ENCODE results near the gene C1orf210.

The C1orf210 gene

GRCh38 chr1:43273708-43274107 is 11.7 kb downstream of the C1orf210 start:
- DNase-seq (ENCODE audit: low read depth), result no peak

- DNase-seq (ENCODE audit: low read depth), result no peak
Observed at GRCh38 chr1:43272576-43273571, 12.5 kb downstream of the C1orf210 start.

- DNase-seq (ENCODE audit: low read depth), result no peak
Observed at GRCh38 chr1:43272161-43272560, 13.2 kb downstream of the C1orf210 start.

GRCh38 chr1:43271186-43272118 is 13.9 kb downstream of the C1orf210 start:
- no peak for DNase-seq (ENCODE audit: low read depth)

- no peak for DNase-seq (ENCODE audit: low read depth)
Observed at GRCh38 chr1:43270421-43271095, 14.8 kb downstream of the C1orf210 start.

- DNase-seq (ENCODE audit: low read depth), result no peak
Observed at GRCh38 chr1:43269627-43270375, 15.6 kb downstream of the C1orf210 start, which contains the start of gene TMEM125. TMEM125 (plus strand) TSS chr1:43269983; CDS start chr1:43272723, 2,740 bp downstream.

- no peak for DNase-seq (ENCODE audit: low read depth)
Observed at GRCh38 chr1:43267818-43268425, 17.5 kb downstream of the C1orf210 start.

GRCh38 chr1:43267291-43267805 is 18.0 kb downstream of the C1orf210 start:
- DNase-seq (ENCODE audit: low read depth), result no peak

GRCh38 chr1:43266881-43267280 is 18.5 kb downstream of the C1orf210 start:
- DNase-seq (ENCODE audit: low read depth), result no peak

GRCh38 chr1:43265431-43265830 is 19.9 kb downstream of the C1orf210 start:
- DNase-seq (ENCODE audit: low read depth), result no peak

- DNase-seq (ENCODE audit: low read depth), result no peak
Observed at GRCh38 chr1:43258370-43258769, 27.0 kb downstream of the C1orf210 start.

- DNase-seq (ENCODE audit: low read depth), result no peak
Observed at GRCh38 chr1:43256675-43257570, 28.5 kb downstream of the C1orf210 start.

- no peak for DNase-seq (ENCODE audit: low read depth)
Observed at GRCh38 chr1:43255438-43256210, 29.8 kb downstream of the C1orf210 start.

GRCh38 chr1:43253876-43254275 is 31.5 kb downstream of the C1orf210 start:
- no peak for DNase-seq (ENCODE audit: low read depth)

GRCh38 chr1:43253173-43253572 is 32.2 kb downstream of the C1orf210 start:
- DNase-seq (ENCODE audit: low read depth), result no peak

- no peak for DNase-seq (ENCODE audit: low read depth)
Observed at GRCh38 chr1:43252225-43252624, 33.2 kb downstream of the C1orf210 start.

- no peak for DNase-seq (ENCODE audit: low read depth)
Observed at GRCh38 chr1:43251024-43251423, 34.4 kb downstream of the C1orf210 start.

GRCh38 chr1:43250351-43250761 is 35.0 kb downstream of the C1orf210 start:
- no peak for DNase-seq (ENCODE audit: low read depth)
